SU-DHL-6 (cell line): ENCODE results near the gene LEKR1.

Experiments used
- EZH2phosphoT487 ChIP-seq: fragments of 200-600 bp; sonication (generic), shearing (Covaris generic); conservative IDR thresholded peaks from 2 replicates; pipeline ENCODE4 v1.6.1; 2018; ENCODE audit warnings: mild to moderate bottlenecking, antibody characterized with exemption, low read length, moderate library complexity, mixed read lengths
- TF ChIP-seq, protein P1 (sequence below): fragments of 200-600 bp; sonication (generic); IDR thresholded peaks from one replicate; pipeline ENCODE4 v1.5.1; 2017; ENCODE audit warnings: antibody characterized with exemption, mild to moderate bottlenecking, low read length, moderate library complexity; ENCODE audit not compliant: insufficient read depth, poor library complexity, severe bottlenecking

DNA sequence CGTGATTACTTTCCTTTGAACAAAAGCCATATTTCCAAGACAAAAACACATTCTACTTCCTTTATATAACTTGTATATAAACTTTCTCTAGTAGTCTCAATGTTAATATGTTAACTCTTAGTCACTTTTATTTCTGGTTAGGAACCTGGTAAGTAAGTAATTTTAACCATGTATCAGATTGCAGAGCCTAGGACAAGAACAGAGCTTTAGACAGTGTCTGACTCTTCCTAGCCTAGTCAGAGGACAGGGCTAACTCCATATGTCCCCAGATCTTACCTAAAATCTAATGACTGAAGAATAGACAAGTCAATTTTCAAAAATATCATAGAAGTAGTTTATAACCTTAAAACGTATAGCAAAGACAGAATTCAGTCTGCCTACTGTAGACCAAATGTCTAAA lies 8.3 kb downstream of the LEKR1 start:
- TF ChIP-seq, protein P1, sequence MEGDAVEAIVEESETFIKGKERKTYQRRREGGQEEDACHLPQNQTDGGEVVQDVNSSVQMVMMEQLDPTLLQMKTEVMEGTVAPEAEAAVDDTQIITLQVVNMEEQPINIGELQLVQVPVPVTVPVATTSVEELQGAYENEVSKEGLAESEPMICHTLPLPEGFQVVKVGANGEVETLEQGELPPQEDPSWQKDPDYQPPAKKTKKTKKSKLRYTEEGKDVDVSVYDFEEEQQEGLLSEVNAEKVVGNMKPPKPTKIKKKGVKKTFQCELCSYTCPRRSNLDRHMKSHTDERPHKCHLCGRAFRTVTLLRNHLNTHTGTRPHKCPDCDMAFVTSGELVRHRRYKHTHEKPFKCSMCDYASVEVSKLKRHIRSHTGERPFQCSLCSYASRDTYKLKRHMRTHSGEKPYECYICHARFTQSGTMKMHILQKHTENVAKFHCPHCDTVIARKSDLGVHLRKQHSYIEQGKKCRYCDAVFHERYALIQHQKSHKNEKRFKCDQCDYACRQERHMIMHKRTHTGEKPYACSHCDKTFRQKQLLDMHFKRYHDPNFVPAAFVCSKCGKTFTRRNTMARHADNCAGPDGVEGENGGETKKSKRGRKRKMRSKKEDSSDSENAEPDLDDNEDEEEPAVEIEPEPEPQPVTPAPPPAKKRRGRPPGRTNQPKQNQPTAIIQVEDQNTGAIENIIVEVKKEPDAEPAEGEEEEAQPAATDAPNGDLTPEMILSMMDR = no peak
- no peak for TF ChIP-seq EZH2phosphoT487
